Activated CD8-positive, alpha-beta memory T cell treated with anti-CD3 and anti-CD28 coated beads for 36 hours (primary cell): Measurements from ENCODE around the gene MATCAP1. TPM values are rescaled to one million over a fixed set of nuclear protein-coding genes. Genes with fewer than 3 reads are reported as not detected.

ENCODE experiments used
- CTCF ChIA-PET: fragments of 350-600 bp; sonication (Branson Sonifier 250); formaldehyde crosslinking; loops from one replicate; lab custom pipeline; 2021; ENCODE audit warnings: antibody characterized with exemption; lab: Charles Lee
- POLR2A ChIA-PET: fragments of 350-600 bp; sonication (Branson Sonifier 250); formaldehyde crosslinking; loops from one replicate; lab custom pipeline; 2021; ENCODE audit warnings: antibody characterized with exemption; lab: Charles Lee
- total RNA-seq, 2 experiments: library from RNA; stranded (reverse); gene quantifications; one replicate each; pipeline ENCODE4 v1.2.3, GENCODE V29; 2021

Gene MATCAP1
- total RNA-seq, 2 experiments from 2014 or later: 18.6 to 22.4 TPM

DNA sequence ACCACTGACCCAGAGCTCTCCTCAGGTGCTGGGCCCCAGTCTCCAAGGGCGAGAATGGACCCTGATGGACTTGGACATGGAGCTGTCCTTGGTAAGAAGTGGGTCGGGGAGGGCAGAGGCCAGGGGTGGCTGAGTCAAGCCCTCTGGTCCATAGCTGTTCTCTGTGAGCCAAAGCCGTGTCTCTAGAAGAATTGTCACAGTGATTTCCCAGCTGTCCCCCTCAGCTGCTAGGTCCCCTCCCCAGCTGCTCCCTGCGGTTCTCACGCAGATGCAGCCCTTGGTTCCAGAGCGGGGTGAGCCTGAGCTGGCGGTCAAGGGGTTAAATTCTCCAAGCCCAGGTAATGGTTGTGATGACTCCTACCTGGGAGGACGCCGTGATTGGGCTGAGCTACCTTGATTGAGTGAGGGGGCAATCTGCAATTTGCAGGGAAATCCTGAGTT lies 14.7 kb downstream of the MATCAP1 start:
- CTCF ChIA-PET: interaction anchor here (0.6 to 2.4 kb wide), 8 partner anchors 10 to 215 kb away, joined by 3 to 7 read pairs (median 4); partner anchors contain the start of gene MATCAP1
- POLR2A ChIA-PET: interaction anchor here (0.6 to 3.0 kb wide), 2 partner anchors 9 to 53 kb away, joined by 6 to 14 read pairs; partner anchors contain the start of genes FBXL8 and TRADD

DNA sequence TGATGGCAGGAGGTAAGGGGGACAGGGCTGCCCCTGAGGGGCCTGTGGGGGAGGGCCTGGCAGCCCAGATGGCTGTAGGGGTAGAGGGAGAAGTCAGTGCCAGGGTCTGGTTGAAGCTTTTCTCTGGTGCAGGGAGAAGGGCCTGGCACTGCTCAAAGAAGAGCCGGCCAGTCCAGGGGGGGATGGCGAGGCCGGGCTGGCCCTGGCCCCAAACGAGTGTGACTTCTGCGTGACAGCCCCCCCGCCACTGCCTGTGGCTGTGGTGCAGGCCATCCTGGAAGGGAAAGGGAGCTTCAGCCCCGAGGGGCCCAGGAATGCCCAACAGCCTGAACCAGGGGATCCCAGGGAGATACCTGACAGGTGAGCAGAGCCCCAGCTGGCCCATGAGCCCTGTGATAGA lies 16.2 kb downstream of the MATCAP1 start:
- POLR2A ChIA-PET: no interaction called here
- CTCF ChIA-PET: interaction anchor here (1.2 to 2.0 kb wide), 2 partner anchors 10 to 16 kb away, joined by 3 to 5 read pairs; partner anchors contain the start of gene MATCAP1

DNA sequence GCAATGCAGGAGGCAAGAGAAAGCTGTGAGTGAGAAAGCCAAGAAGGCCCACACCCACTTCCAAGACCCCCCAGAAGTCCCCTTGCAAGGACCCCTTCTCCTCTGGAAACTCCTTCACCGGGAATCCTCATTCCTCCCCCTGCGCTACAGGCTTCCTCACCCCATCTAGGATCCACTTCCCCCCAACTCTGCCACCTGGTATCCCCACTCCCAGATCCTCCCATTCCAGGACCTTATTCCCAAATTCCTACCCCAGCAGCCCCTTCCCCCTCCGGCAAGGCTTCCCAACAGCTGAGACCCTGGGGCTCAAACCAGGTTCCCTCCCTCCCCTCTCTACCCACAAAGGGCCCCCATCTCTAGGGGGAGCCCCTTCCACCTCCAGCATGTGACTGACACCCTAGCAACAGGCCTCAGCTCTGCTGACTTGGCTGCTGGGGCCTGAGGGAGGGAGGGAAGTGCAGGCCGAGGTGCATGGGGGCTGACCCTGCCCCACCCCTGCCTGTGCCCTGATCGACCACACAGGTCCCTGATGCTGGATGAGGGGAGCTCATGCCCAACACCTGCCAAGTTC lies 17.1 kb downstream of the MATCAP1 start:
- ChIA-PET CTCF (interaction anchor here (1.2 to 2.9 kb wide), 2 partner anchors 11 to 12 kb away, joined by 3 to 8 read pairs; no protein-coding TSS in a partner anchor), POLR2A (interaction anchor here (1.1 kb wide), 1 partner anchor 12 kb away, joined by 8 read pairs; no protein-coding TSS in a partner anchor)

DNA sequence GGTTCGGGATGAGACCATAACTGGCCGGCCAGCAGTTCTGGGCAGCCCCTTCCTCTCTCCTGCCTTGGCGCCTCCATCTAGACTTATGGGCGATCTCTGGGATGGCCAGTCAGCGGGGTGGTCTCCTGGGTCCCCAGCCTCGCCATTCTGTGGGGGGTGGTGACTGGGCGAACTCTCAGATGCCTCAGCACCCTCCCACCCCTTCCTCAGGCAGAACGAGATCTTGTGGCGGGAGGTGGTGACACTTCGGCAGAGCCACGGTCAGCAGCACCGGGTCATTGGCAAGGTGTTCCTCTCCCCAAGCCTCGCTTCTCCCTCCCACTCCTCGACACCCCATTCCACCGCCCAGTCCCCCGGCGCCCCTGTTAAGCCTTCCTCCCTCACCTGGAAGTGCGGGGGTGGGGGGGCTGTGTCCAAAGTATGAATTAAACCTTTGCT lies 17.6 kb downstream of the MATCAP1 start:
- ChIA-PET POLR2A (interaction anchor here (1.1 to 2.2 kb wide), 2 partner anchors 9 to 11 kb away, joined by 8 to 10 read pairs; no protein-coding TSS in a partner anchor), CTCF (interaction anchor here (2.9 kb wide), 1 partner anchor 11 kb away, joined by 8 read pairs; no protein-coding TSS in a partner anchor)

DNA sequence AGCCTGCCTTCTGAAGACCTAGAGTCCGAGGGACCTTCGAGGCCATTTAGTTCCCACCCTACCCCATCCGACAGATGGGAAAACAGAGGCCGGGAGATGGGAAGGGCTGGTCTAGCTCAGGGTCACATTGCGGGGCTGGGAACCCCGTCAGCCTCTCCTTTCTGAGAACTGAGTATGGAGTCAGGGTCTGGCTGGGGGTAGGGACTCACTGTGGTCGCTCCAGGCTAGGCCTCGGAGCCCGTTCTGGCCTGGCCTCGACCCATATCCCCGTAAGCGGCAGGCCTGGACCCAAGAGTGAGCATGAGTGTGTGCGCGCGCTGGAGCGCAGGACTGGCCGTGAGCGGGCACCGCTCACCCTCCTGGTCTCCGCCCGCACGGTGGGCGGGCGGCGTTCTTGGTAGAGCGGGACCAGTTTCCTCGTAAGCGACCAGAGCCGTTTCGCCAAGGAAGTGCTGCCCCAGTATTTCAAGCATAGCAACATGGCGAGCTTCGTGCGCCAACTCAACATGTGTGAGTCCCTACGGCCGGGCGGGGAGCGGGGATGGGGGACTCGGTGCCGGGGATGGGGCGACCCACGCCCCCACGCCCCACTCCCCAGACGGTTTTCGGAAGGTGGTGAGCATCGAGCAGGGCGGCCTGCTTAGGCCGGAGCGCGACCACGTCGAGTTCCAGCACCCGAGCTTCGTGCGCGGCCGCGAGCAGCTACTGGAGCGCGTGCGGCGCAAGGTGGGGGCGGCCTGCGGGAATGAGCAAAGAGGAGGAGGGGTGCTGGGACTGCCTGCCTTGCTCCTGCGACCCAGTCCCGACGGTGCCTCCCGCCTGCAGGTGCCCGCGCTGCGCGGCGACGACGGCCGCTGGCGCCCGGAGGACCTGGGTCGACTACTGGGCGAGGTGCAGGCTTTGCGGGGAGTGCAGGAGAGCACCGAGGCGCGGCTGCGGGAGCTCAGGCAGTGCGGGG lies 18.4 kb downstream of the MATCAP1 start:
- ChIA-PET POLR2A (interaction anchor here (1.1 to 2.2 kb wide), 2 partner anchors 10 to 11 kb away, joined by 8 to 10 read pairs; no protein-coding TSS in a partner anchor), CTCF (interaction anchor here (0.7 to 2.9 kb wide), 3 partner anchors 10 to 288 kb away, joined by 3 to 8 read pairs (median 3); no protein-coding TSS in a partner anchor)

DNA sequence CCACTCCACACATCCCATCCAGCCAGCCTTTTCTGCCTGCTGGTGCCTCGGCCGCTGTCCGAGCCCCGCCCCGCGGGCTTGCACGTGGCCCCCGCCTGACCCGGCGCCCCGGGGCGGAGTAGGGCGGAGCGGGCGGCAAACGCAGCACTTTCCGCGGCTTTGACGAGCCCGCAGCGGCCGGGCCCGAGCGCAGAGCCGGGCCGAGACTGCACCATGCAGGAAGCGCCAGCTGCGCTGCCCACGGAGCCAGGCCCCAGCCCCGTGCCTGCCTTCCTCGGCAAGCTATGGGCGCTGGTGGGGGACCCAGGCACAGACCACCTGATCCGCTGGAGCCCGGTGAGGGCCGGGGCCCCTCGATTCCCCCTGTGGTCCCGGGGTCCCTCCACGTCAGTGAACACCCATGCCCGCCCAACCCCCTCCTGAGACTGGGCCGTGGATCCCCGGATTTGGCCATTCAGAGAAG lies 19.1 kb downstream of the MATCAP1 start, which contains the start of gene HSF4:
Gene HSF4, plus strand, starts transcription at position 147 of the 463 bp plus-strand sequence. Its CDS starts 67 bp downstream, at position 214.
- POLR2A ChIA-PET: interaction anchor here (2.2 kb wide), 1 partner anchor 10 kb away, joined by 10 read pairs; no protein-coding TSS in a partner anchor
- CTCF ChIA-PET: interaction anchor here (0.7 to 4.1 kb wide), 4 partner anchors 9 to 288 kb away, joined by 3 to 26 read pairs (median 6); no protein-coding TSS in a partner anchor

DNA sequence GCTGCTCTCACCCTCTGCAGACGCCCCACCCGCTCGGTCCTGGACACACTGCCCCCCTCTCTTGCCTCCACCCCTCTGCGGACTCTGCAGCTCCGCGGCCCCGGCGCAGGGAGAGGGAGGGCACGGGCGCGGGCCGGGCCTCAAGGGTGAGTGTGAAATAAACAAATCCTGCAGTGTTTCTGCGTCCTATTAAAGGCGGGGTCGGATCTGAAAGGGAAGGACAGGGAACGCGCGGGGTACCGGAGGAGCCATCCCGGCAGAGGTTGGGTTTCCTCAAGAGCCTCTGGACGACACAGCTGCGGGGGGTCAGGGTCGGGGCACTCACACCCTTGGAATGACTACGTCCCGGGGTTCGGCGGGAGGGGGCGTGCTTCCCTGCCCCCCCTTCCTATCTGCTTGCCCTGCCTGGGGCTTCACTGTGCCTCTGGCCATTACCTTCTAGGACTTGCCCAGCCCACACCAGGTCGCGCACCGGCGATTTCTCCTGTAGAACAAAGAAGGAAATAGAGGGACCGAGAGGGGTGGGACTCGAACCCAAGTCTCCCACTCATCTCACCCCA lies 19.7 kb downstream of the MATCAP1 start:
- ChIA-PET CTCF (interaction anchor here (0.9 to 4.1 kb wide), 7 partner anchors 9 to 207 kb away, joined by 3 to 26 read pairs (median 6); no protein-coding TSS in a partner anchor), POLR2A (interaction anchor here (2.2 kb wide), 1 partner anchor 11 kb away, joined by 10 read pairs; no protein-coding TSS in a partner anchor)

DNA sequence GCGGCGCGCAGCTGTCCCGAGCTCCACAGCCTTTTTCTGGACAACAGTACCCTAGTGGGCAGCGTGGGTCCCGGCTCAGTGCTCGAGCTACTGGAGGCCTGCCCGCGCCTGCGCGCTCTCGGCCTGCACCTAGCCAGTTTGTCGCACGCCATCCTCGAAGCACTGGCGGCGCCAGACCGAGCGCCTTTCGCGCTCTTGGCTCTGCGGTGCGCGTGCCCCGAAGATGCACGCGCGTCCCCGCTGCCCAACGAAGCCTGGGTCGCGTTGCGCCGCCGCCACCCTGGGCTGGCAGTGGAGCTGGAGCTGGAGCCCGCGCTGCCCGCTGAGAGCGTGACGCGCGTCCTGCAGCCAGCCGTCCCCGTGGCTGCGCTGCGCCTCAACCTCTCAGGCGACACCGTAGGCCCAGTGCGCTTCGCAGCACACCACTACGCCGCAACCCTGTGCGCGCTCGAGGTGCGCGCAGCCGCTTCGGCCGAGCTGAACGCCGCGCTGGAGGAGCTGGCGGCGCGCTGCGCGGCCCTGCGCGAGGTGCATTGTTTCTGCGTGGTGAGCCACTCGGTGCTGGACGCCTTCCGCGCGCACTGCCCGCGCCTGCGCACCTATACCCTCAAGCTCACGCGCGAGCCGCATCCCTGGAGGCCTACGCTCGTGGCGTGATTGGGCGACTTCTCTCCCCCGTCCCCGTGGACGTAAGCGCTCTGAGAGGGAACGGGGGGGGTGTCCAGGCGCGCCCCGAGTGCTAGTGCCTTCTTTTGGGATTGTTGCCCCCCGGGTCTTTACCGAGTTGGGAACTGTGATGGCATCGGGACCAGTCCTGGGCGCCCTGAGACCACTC lies 20.4 kb downstream of the MATCAP1 start:
- CTCF ChIA-PET: interaction anchor here (0.9 to 4.1 kb wide), 9 partner anchors 8 to 206 kb away, joined by 3 to 26 read pairs (median 4); no protein-coding TSS in a partner anchor

DNA sequence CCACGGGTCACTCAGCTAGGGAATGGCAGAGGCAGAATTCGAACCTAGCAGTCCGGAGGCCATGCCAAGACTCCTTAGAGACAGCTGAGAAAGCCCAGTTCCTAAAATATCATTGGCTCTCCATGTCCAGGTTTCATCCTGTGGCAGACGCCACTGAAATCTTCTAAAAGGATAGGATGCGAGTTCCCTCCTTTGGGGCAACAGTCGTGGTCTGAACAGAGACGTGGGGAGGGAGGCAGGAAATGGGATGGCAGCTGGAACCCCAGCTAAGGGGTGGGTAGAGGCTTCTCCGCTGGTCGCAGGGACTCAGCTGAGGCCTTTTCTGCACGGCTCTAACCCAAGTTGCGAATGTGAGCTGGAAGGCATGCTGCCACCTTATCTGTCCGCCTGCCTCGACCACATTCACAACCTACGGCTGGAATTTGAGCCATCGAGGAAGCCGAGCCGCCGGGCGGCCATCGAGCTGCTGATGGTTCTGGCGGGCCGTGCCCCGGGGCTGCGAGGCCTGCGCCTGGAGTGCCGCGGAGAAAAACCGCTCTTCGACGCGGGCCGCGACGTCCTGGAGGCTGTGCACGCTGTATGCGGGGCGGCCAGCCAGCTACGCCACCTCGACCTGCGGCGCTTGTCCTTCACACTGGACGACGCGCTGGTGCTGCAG lies 21.1 kb downstream of the MATCAP1 start:
- CTCF ChIA-PET: interaction anchor here (0.6 to 4.1 kb wide), 9 partner anchors 7 to 209 kb away, joined by 3 to 26 read pairs (median 5); no protein-coding TSS in a partner anchor
- POLR2A ChIA-PET: interaction anchor here (0.6 to 1.1 kb wide), 4 partner anchors 9 to 1594 kb away, joined by 3 to 4 read pairs (median 4); no protein-coding TSS in a partner anchor

More for the DNA sequence above, 20.4 kb downstream of the MATCAP1 start:
- POLR2A ChIA-PET: interaction anchor here (0.9 to 1.1 kb wide), 2 partner anchors 10 to 11 kb away, joined by 3 to 4 read pairs; no protein-coding TSS in a partner anchor

DNA sequence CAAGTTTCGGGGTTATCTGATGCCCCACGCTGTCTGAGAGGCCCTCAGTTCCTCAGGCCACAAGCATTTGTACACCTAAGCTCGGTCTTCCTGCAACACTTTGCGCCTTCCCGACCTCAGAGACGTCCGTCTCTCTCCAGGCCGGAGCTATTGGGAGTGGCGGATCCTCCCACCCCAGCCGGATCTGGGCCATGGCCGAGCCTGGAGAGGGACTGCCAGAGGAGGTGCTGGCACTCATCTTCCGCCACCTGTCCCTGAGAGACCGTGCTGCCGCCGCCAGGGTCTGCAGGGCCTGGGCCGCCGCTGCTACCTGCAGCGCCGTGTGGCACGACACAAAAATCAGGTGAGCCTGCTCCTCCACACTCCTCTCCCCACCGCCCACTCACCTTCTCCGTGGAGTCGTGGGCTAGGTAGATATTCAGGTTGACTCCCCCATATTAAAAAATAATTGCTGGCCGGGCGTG lies 22.1 kb downstream of the MATCAP1 start:
- ChIA-PET POLR2A (interaction anchor here (0.5 kb wide), 1 partner anchor 229 kb away, joined by 3 read pairs; no protein-coding TSS in a partner anchor), CTCF (interaction anchor here (1.2 to 4.1 kb wide), 5 partner anchors 9 to 183 kb away, joined by 5 to 26 read pairs (median 6); partner anchors contain the start of gene NOL3)

DNA sequence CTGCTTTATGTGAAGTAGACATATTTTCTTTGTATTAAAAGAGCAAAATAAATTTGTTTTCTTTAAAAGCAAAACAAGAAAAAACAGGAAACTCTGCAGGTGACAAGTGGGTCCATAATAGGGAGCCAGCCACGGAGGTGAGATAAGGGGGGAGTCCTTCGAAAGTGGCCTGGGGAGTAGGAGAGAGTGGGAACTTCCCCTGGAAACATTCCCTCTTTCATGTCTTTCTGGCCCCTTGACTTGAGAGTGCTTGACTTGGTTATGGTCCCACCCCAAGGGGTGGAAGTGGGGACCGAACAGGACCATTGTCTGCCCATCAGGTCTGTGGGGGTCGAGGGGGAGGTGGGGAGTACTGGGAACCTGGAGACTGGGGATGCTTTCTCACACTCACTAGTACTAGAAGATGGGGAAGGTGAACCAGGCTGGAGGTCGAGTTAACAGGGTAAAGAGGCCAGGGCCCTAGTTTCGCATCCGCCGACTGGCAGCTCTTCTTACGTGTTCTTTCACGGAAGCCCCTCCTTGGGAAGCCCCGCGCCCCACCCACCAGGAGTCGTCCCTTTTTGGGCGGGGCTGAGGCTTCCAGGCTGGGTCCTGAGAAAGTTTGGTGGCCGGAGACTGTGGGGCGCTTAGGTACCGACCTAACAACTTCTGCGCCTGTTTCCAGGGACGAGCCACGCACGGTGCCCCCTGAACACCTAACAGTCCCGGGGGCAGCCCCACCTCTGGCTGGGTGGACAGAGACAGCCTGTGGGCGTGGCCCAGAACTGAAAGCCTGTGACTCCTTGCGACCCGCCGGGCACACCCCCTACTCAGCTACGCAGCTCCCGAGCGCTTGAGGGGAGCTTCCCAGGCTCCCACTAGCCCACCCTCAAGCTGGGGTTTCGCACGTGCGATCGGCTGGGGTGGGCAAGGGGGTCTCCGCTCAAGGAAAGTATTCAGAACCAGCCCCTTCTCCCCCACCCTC lies 24.8 kb downstream of the MATCAP1 start:
- CTCF ChIA-PET: interaction anchor here (0.6 to 5.8 kb wide), 5 partner anchors 16 to 222 kb away, joined by 3 to 63 read pairs (median 5); no protein-coding TSS in a partner anchor
- POLR2A ChIA-PET: interaction anchor here (0.6 to 2.6 kb wide), 7 partner anchors 12 to 284 kb away, joined by 3 to 14 read pairs (median 5); partner anchors contain the start of gene NOL3

DNA sequence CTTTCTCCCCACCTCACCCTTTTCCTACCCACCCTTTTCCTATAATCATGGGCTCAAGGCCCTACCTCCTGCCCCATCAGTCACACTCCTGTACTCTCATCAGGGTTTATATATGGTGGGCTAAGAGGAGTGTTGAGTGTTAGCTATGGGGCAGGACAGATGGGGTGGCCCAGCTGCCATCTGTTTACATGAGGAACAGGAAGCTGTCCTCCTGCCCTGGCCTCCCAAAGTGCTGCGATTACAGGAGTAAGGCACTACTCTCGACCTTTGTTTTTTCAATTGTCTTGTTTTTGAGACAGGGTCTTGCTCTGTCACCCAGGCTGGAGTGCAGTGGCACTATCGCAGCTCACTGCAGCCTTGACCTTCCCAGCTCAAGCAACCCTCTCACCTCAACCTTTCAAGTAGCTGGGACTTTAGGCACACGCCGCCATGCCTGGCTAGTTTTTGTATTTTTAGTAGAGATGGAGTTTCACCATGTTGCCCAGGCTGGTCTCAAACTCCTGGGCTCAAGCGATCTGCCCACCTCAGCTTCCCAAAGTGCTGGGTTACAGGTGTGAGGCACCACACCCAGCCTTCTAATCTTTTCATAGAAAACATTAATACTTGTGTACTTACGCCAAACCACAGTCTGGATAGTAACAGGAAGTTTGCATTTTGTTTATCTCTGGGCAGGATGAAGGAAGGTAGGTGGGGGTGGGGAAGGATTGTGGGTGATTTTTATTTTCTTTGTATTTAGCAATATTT lies 25.7 kb downstream of the MATCAP1 start:
- ChIA-PET POLR2A (interaction anchor here (0.6 to 2.6 kb wide), 6 partner anchors 13 to 284 kb away, joined by 4 to 14 read pairs (median 6); partner anchors contain the start of gene NOL3), CTCF (interaction anchor here (1.0 to 5.8 kb wide), 7 partner anchors 12 to 200 kb away, joined by 3 to 63 read pairs (median 7); partner anchors contain the start of gene NOL3)

DNA sequence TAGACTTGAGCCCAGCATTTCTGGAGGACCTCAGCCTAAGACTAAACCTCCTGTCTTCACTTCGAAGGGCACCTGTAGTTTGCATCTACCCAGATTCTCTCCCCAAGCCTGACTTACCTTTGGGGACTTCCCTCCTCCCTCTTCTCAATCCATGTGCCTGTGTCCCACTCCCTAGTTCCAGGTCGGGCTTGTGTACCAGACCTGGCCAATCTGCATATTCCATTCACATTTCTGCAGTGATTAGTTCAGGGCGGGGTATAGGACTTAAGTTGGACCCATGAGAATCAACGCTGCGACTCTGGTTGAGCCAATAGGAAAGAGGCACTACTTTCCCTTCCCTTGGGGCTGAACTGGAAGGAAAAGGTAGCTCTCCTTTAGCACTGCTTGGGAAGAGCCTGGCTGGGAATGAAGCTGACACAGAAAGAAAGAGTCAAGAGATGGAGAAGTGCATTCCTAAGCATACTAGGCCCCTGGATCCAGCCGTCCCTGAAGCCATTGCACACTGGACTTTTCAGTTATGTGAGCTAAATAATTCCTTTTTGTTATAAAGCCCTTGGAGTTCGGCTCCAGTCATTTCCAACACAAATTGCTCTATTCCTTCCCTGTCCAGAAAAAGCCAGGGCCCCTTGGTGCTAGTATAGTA lies 26.5 kb downstream of the MATCAP1 start:
- ChIA-PET POLR2A (no interaction called here), CTCF (interaction anchor here (0.6 to 5.8 kb wide), 11 partner anchors 13 to 204 kb away, joined by 3 to 63 read pairs (median 5); partner anchors contain the start of gene NOL3)
